ENCODE data around the gene FOXC2.

DNA sequence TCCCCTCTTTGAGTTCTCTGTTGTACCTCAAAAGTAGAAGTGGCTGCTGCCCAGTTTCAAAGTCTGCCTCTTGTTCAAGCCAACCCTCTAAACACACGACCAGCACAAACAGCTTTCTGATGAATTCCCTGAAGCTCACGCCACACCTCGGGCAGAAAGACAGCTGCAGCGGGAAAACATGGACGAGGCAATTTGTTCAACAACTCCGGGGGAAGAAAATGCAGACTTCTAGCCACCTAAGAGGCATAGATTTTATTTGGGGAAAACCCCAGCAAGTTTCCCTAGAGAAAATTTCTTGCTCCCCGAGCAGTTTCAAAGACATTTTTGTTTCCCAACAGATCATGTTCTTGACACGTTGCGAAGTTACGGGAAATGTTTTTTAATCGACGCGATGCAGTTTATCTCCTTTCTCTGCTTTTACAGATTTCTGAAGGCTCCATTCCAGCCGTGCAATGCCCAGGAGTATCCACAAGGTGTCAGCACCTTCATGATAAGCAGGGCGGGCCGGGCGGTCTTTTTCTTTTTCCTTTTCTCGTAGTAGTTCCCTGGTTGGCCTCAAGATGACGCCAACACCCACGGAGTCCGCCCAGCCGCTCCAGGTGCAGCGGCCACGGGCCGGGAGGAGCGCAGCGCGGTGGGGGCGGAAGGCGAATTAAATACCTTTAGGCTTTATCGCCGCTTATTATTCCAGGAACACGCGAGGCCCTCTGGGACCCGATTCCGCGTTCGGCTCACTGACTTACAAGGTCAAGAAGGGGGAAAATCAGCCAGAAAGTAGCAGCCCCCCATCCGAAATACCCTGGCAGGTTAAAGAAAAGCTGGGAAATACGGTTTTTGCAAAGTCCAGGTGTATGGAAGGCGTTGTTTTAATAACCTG, 2.9 kb upstream of the FOXC2 start:
- TF ChIP-seq TAF1 (IDR thresholded peaks at IDR 0.05; ENCODE audit: borderline replicate concordance, insufficient read depth, low read length) = no peak
- no peak for TF ChIP-seq SIN3A (IDR thresholded peaks at IDR 0.05; ENCODE audit: borderline replicate concordance, insufficient read depth, low read length)
- no peak for TF ChIP-seq POLR2AphosphoS5 (IDR thresholded peaks at IDR 0.05; ENCODE audit: low read depth, low read length)

Data from PFSK-1 (cell line).